Measurements from ENCODE around the gene HOXD3. TPM values are rescaled to one million over a fixed set of nuclear protein-coding genes. Genes with fewer than 3 reads are reported as not detected.

Gene HOXD3
- polyA plus RNA-seq, 1 donor from 2014 or later: not detected

GRCh38 chr2:176157499-176158185 is 535 bp downstream of the HOXD3 start:
- Mint-ChIP-seq H3K36me3 (no peaks in the 10 kb centered on the region), H3K4me1 (peaks cover 0 to 1% (median 0%) of the 10 kb centered on the region in 3 donors), H3K27ac (peak overlapping the region in 2 of 3 donors; percentile 78 to 96), H3K9me3 (peaks cover 0 to 7% (median 0%) of the 10 kb centered on the region in 3 donors), H3K27me3 (peaks cover 51% of the 10 kb centered on the region), H3K4me3 (peak overlapping the region; percentile 21 to 76 (median 41))

- peak overlapping the region; percentile 78 to 96 (median 80) for H3K27ac Mint-ChIP-seq
- peak overlapping the region in 3 of 4 donors; percentile 30 to 76 (median 52) for H3K4me3 Mint-ChIP-seq
These were observed 1.1 kb downstream of the HOXD3 start for GRCh38 chr2:176158186-176158591.

DNA sequence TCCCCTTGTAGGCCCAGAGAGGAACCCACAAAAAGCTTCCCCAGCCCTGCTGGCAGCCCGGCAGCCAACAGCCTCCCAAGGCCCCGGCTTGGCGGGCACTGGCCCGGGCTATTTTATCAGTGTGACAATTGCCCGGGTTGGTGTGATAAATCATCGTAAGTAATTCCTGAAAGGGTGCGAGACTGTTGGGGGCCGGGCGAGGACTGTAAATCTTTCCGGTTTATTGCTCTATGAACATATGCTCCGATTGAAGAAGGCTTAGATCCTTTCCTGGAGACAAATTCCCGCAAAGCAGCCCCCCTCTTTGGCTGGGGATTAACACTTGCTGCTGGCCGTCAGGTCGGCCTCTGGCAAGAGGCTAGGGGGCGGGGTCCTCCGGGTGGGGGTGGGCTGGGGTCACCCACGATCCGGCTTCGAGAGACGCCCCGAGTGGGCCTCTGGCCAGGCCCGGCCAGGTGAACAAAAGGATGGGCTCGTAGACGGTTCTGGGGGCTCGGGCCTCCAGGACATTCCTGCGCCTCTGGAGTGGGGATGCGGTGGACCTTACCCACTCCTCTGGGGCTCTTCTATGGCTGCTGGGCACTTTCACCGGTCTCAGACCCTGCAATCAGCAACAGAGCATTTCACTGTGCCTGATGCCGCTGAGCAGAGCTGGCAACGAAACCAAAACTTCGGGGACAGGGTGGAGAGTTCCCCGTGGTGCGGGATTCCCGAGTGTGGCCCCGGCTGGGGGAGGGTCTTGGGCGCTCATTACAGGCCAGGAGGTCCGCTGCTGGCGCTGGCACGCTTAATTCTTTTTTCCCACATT is 2.0 kb downstream of the HOXD3 start:
- H3K9me3 Mint-ChIP-seq: peaks cover 0 to 11% (median 5%) of the 10 kb centered on the region in 3 donors
- peaks cover 0 to 2% (median 2%) of the 10 kb centered on the region in 3 donors for H3K4me1 Mint-ChIP-seq
- H3K4me3 Mint-ChIP-seq: no peak overlapping the region
- peak overlapping the region in 2 of 3 donors; percentile 46 to 78 for H3K27ac Mint-ChIP-seq
- H3K36me3 Mint-ChIP-seq: no peaks in the 10 kb centered on the region
- H3K27me3 Mint-ChIP-seq: peaks cover 61% of the 10 kb centered on the region

More at GRCh38 chr2:176158186-176158591, 1.1 kb downstream of the HOXD3 start:
- Mint-ChIP-seq H3K36me3 (no peaks in the 10 kb centered on the region), H3K27me3 (peaks cover 52% of the 10 kb centered on the region), H3K4me1 (peaks cover 0 to 1% (median 0%) of the 10 kb centered on the region in 3 donors), H3K9me3 (peaks cover 0 to 7% (median 0%) of the 10 kb centered on the region in 3 donors)

DNA sequence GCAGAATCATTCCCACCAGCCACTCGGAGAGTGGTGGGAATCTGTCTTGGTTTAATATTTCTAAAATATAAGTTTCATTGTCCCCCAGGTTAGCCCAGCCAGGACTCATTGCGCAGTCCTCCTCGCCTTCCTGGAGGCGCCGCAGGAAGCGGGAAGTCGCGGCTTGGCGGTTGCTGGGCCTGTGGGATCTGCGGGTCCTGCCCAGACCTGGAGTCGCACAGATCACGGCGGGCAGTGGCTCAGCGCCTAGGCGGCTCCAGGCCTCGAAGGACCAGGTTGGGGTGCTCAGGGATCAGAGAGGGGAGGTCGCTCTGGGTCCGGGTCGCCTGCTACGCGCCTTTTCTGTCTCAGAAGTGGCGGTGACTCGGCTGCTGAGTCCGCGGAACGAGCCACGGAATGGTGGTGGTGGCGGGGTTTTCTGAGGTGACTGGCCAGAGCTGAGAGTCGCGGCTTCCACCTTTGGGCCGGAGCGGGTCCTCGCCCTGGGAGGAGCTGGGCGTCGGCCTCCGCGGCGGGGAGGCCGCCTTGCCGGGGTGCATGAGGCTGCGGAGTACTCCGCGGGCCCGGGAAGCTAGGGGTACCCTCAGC is 2.6 kb downstream of the HOXD3 start:
- H3K4me1 Mint-ChIP-seq: peaks cover 0 to 5% (median 2%) of the 10 kb centered on the region in 3 donors
- no peak overlapping the region for H3K4me3 Mint-ChIP-seq
- H3K9me3 Mint-ChIP-seq: peaks cover 0 to 15% (median 8%) of the 10 kb centered on the region in 3 donors
- H3K36me3 Mint-ChIP-seq: no peaks in the 10 kb centered on the region
- H3K27me3 Mint-ChIP-seq: peaks cover 65% of the 10 kb centered on the region
- peak overlapping the region in 2 of 3 donors; percentile 46 to 78 for H3K27ac Mint-ChIP-seq

DNA sequence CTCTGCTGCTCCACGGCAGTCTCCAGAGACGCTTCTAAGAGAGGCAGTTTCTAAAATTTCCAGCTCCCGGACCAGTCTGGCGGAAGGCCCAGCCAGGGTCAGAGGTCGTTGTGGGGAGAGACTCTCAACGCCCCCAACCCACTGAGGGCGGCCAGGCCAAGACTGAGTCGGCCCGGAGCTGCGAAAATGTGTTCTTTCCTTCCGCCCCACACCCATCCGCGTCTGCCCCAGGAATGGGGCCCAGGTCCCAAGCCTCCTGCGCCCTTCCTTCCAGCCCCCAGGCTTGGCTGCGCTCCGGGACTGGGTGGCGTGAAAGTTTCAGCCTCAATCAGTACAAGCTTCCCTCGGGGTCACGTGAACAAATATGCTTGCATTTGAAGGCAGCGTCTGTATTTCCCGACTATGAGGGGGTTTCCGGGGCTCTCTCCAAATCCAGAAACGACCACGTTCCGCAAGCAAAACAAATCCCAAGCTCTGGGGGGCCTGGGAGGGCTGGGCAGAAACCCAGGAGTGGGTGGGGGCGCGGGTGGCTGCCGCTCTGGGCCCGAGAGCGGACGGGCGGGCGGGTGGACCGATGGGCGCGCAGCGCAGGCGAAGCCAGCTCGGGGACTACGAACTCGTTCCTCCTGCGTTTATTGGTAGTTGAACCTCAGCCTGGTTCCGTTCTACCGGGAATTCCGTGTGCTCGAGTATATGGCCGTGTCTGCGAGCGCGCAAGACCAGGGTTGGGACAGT is 3.3 kb downstream of the HOXD3 start:
- H3K4me1 Mint-ChIP-seq: peaks cover 0 to 5% (median 2%) of the 10 kb centered on the region in 3 donors
- peak overlapping the region in 1 of 3 donors; percentile 10 for H3K27ac Mint-ChIP-seq
- no peaks in the 10 kb centered on the region for H3K36me3 Mint-ChIP-seq
- peaks cover 67% of the 10 kb centered on the region for H3K27me3 Mint-ChIP-seq
- H3K9me3 Mint-ChIP-seq: peaks cover 0 to 17% (median 8%) of the 10 kb centered on the region in 3 donors
- H3K4me3 Mint-ChIP-seq: peak overlapping the region in 1 of 4 donors; percentile 17

GRCh38 chr2:176160986-176161824 is 4.1 kb downstream of the HOXD3 start:
- Mint-ChIP-seq H3K27me3 (peaks cover 69% of the 10 kb centered on the region), H3K36me3 (no peaks in the 10 kb centered on the region), H3K9me3 (peaks cover 0 to 17% (median 8%) of the 10 kb centered on the region in 3 donors), H3K4me3 (peak overlapping the region in 3 of 4 donors; percentile 57 to 74 (median 66)), H3K4me1 (peaks cover 0 to 5% (median 2%) of the 10 kb centered on the region in 3 donors), H3K27ac (peak overlapping the region in 2 of 3 donors; percentile 5 to 10)

DNA sequence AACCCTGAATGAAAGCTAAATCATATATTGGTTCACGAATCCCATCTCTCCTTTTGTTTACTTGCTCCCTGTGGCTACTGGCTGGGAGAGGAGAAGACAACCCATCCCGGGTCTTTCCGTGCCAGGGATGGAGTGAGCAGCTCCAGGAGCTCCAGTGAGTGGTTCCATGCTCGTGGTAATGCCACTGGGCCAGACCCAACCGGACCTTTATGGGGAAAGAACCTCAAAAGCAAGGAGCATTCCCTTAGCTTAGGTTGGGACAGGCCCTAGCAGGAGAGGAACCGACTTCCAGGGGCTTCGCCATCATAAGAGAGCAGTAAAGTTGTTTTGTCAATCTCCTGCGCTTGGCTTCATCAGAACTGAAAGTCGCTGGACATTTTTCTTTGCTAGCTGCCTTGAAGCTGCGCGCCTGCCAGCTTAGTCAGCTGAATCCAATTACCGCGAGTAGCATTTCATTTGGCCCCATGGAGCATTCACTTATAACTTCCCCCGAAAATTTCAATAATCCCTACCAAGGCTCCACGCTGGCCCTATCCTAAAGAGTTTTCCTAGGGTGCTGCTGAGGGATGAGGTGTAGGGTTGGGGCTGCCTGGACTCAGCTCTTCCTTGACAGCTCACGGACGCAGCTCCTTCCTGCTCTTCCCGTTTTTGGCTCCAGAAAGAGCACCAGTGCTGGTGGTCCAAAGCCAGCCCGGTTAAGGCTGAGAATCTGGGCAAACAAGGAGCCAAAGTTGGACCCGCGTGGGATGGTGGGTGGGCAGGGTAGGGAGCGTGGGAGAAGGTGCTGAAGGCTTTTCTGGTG is 4.9 kb downstream of the HOXD3 start:
- Mint-ChIP-seq H3K36me3 (no peaks in the 10 kb centered on the region), H3K27ac (peak overlapping the region in 1 of 3 donors; percentile 10), H3K27me3 (peaks cover 75% of the 10 kb centered on the region), H3K4me3 (peak overlapping the region in 1 of 4 donors; percentile 66), H3K4me1 (peaks cover 0 to 5% (median 2%) of the 10 kb centered on the region in 3 donors), H3K9me3 (peaks cover 0 to 17% (median 8%) of the 10 kb centered on the region in 3 donors)

DNA sequence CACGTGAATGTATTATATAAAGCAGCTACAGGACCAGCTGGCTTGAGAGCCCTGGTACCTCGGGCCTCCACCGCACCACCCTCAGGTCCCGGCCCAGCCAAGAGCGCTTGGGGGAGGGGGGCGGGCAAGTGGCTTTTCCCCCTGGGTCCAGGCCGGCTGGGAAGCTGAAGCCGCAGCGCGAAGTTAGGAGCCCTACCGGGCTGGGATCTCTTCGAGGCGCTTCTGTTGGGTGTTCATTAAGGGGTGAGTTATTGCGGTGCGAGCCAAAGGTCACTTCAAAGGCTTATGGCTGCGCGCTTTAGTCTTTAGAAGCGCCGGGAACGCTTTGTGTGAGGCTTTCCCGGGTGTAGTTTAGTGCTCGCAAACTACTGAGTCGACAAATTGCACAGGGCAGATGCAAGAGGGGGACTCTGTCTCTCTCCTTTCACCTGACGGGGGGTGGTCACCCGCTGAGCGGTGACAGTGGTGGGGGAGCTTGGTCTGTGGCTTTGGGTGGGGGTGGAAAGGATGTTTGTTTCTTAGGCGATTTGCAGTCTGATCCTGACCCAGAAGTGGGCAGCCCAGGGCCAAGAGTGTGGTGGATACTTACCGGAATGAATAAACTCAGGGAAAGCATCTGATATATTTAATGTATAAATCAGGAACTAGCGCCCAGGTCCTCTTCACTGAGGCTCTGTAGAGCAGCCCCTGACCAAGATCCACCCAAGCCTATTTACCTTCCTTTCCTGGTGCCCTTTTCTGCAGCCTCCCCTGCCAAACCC is 6.0 kb downstream of the HOXD3 start:
- Mint-ChIP-seq H3K27me3 (peaks cover 69% of the 10 kb centered on the region), H3K36me3 (no peaks in the 10 kb centered on the region), H3K4me3 (peak overlapping the region in 1 of 4 donors; percentile 15), H3K27ac (peak overlapping the region; percentile 32 to 91 (median 76)), H3K4me1 (peaks cover 0 to 5% (median 2%) of the 10 kb centered on the region in 3 donors), H3K9me3 (peaks cover 2 to 15% (median 8%) of the 10 kb centered on the region in 3 donors)

DNA sequence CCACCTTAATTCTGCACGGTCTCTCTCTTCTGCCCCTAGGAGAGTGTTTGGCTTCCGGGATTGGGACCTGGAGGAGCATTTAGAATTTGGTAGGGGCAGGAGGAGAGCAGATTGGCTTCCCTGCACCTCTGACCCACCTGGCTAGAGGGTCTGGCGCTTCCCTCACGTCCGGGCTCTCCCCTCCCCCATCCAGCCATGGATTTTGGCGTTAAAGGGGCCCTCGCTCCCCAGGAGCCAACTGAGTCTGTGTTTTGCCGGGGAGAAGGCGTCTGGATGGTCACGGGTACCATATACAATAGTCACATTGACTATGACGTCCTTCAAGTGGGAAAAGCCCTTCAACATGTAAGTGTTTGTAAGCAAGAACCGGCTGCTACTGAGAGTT is 6.6 kb downstream of the HOXD3 start:
- Mint-ChIP-seq H3K4me1 (peaks cover 0 to 5% (median 2%) of the 10 kb centered on the region in 3 donors), H3K36me3 (no peaks in the 10 kb centered on the region), H3K4me3 (peak overlapping the region in 2 of 4 donors; percentile 49 to 81), H3K27ac (peak overlapping the region; percentile 64 to 91 (median 76)), H3K9me3 (peaks cover 2 to 12% (median 8%) of the 10 kb centered on the region in 3 donors), H3K27me3 (peaks cover 65% of the 10 kb centered on the region)

DNA sequence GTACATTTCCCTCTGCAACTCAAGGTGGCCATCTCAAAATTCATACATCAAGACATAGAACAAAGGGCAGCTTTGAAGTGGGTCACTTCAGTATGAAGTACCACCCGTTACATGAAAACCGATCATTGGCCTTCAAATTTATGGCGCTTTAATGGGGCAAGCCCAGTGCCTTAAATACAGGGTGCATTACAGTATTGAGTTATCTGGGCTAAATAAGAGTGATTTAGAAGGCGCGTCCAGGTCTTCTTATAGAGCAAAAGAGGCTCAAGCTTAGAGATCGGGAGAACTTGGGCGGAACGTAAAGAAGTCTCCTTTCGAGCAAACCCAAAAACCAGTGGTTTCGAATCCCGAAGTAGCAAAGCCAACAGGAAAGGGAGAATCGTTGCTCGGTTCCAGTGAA is 7.1 kb downstream of the HOXD3 start:
- peaks cover 68% of the 10 kb centered on the region for H3K27me3 Mint-ChIP-seq
- H3K36me3 Mint-ChIP-seq: no peaks in the 10 kb centered on the region
- H3K27ac Mint-ChIP-seq: peak overlapping the region; percentile 64 to 91 (median 76)
- H3K4me1 Mint-ChIP-seq: peaks cover 0 to 5% (median 2%) of the 10 kb centered on the region in 3 donors
- peaks cover 2 to 12% (median 8%) of the 10 kb centered on the region in 3 donors for H3K9me3 Mint-ChIP-seq
- peak overlapping the region in 2 of 4 donors; percentile 49 to 81 for H3K4me3 Mint-ChIP-seq

GRCh38 chr2:176164611-176165369 is 7.7 kb downstream of the HOXD3 start:
- Mint-ChIP-seq H3K27me3 (peaks cover 69% of the 10 kb centered on the region), H3K27ac (peak overlapping the region; percentile 67 to 91 (median 77)), H3K4me1 (peaks cover 0 to 4% (median 2%) of the 10 kb centered on the region in 3 donors), H3K36me3 (no peaks in the 10 kb centered on the region), H3K9me3 (peaks cover 2 to 12% (median 8%) of the 10 kb centered on the region in 3 donors), H3K4me3 (peak overlapping the region in 2 of 4 donors; percentile 16 to 34)
